HG03159 (cell line): Measurements from ENCODE around the gene NFIL3.

ENCODE experiments used
- ATAC-seq: cut with Tn5 transposase; IDR thresholded peaks from one replicate; pipeline ENCODE4 v1.9.1; 2021; ENCODE audit warnings: mild to moderate bottlenecking, moderate library complexity; ENCODE audit not compliant: unreplicated experiment

The NFIL3 gene

DNA sequence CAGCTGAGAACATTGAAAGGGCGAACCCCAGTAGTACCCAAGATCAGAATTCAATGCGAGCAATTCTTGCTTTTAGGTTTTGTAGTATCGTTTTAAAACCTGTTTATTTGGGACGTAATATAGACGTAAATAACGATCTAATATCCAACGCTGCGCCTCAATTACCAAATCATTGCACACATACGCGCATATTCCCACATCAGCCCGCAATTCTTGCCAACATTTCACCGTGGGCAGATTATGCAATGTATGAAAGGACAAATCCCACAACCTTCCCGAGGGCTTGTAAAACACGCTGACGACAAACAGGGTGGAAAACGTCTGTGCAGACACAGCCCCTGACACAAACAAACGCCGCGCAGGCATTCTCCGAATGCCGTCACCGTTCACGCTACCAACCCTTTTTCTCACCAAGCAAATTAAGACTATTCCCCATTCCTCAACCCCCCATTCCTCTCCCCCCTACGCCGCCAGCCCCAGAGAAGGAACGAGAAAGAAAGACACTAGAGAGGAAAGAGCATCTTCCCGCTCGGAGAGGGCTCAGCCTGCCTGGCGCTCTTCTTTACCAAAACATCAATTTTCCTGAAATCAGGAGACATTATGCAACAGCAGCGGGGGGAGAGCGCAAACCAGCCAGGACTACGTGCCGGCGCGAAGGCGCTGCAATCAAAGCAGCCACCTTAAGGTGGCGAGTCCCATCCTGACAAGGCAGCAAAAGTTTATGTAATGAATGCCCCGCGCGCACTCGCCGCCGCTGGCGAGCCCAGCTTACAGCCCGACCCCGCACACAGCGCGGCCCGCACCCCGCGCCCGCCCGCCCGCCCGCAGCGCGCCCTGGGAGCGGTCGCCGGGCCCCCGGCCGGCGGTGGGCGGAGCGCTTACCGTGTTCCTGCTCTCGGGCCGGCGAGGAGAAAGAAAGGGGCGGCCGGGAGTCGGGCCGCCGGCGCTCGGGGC, 597 bp downstream of the NFIL3 start:
- ATAC-seq: peak; percentile 43

DNA sequence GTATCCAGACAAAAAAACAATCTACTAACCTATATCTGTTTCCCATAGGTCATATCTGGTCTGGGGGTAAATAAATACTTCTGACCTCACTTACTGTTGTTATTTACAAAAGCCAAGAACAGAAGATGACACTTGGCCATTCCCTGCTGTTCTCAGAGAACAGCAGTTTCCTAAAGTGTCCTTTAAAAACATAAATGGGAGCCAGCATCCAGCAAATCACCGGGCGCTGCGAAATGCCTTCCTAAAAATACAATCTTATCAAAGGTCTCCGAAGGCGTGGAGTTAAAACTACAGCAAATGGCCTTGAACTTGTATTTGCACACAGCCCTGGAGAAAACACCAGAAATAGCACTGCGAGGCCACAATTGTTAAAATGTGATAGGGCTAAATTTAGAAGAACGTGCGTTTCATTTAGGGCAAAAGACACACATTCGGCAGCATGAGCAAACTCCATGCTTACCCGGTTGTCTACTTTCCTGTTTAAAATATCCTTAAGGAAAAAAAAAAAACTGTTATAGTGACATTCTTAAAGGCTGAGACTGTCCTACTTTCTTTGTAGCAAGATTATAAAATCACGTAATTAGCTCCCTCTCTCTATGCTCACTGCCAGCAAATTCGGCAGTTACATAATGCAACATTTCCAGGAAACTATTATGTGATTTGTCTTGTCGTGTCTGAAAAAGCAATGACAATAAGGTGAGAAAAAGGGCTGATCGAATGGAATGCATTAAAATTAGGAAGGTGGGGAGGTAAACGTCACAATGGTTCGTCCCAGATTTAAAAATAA, 1.5 kb downstream of the NFIL3 start:
- ATAC-seq: no peak

DNA sequence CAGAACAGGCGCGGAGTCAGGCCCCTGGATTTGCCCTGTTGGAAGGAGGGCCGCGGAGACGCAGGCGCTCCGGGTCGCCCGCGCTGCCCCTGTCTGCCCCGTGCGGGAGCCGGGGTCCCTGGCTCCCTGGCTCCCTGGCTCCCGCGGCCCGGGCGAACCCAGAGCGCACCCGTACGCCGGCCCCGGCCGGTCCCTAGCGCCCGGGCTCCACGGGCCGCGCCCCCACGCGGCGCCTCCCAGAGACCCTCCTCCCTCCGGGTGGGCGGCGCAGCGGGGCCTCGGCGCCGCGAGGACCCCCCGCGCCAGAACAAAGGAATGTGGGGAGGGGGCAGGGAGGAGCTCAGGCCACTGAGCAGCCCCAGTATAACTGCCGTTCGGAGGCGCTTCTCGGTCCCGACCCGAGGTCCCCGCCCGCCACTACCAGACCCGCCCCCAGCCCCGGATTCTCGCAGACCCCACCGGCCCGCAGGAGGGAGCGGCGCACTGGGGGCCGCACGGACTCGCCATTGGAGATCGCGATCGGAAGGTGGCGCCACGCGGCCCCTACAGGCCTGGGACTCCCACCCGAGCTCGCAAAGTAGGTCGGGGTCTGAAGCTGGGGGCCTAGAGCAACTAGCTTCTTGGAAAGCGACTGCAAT, 2.4 kb downstream of the NFIL3 start:
- no peak for ATAC-seq

DNA sequence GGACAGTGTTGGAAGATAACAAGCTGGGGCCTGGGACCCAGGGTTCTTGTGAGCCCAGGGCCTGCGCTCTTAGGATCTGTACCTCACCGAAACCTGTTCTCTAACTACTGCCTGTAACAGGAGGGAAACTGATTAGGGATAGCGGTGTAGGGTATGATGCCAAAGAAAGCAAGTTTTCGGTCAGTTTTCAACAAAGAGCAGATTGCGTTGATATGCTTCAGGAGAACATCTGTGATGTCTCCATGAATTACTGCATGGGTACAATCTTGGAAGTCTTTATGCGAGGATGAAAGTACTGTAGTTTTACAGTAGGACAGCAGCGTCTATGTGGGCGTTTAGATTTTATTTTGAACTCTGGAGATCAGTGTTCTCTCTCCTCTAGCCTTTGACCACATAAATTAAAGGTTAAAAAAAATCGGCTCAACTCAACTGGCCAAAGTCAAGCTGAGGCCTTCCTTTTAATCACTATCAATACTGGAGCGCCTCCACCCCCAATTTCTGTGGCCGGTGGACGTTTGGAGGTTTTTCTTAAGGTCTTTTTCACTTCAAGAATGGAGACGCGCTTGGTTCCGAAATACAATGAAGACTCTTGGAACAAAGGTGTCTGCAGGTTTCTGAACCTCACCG, 3.0 kb downstream of the NFIL3 start:
- no peak for ATAC-seq

DNA sequence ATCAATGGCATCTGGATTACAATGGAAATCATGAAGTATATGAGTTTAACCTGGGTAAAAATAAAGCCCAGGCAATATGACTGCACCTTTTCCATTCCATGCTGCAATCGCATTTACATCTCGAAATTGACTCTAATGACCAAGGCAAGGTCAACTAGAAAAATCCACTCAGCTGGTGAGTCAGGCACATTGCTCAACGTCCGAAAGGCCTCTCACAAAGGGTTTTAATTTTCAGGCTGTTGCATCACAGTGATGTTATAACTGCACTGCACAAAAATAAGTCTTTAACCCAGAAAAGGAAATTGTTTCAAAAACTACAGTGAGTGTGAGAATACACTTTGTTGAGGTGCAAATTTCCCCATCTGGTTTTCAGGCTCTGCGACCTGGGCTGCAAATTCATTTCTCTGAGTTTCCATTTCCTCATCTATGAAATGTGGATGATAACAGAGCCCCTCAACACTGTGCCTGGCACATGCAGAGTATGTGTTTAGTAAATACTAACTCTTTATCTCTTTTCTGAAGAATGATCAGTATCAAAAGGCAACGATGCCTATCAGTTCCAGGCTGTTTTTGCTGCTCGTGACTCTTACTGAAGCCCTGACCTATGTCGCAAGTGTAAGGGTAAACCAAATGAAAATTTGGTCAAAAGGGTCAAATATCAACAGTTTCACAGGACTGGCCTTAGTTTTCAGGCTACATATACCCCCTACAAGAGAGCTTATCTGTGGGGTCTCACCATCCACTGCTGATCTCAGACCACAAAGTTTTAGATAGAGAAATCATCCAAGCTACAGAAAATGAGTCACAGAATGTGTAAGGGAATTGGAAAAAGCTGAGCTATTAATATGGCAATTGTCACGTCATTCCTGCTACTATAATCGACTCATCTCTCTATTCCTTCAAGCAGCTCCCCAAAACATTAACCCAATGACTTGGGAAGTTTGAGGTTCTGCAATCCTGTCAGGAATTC, 4.1 kb downstream of the NFIL3 start:
- no peak for ATAC-seq

DNA sequence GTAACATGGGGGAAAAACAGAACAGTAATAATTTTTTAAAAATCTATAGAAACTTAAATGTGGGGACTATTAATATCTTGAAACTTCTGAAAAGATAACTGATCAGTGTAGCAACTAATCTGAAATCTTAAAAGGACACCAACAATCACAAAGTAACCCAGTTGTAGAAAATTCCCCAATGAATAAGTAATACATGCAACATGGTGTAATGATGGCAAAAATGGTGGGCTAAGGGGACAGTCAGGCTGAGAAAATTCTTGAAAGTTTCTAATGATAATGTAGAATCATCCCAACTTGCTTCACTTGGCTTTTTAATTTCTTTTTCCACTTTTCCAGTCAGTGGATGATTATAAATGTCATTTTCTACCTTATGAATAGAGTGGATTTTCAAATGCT, 5.4 kb downstream of the NFIL3 start:
- ATAC-seq: no peak

DNA sequence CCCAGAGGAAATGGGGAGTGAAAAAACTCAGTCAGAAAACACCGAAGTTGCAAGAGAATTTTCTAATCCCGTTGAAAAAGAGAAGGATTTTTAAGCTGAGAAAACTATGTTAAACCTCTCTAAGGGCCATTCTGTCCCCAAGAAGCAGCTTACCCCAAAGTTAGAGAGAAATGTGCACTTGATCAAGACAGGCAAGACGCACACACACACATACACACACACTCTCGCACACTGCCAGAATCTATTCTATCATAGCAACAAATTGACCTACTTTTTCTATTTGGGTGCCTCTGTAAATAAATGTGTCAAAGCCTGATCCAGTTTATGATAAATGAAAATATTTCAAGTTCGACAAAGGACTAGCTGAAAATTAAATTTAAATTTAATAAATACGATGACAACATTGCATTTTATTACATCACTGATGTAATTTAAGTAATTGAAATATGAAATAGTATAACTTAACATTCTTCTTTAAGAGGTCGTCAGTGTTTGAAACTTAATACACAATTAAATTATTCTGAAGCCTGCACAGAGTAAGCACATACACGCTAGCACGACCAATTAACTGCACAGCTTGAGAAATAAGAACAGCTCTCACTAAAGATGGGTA, 5.9 kb downstream of the NFIL3 start:
- ATAC-seq: no peak

DNA sequence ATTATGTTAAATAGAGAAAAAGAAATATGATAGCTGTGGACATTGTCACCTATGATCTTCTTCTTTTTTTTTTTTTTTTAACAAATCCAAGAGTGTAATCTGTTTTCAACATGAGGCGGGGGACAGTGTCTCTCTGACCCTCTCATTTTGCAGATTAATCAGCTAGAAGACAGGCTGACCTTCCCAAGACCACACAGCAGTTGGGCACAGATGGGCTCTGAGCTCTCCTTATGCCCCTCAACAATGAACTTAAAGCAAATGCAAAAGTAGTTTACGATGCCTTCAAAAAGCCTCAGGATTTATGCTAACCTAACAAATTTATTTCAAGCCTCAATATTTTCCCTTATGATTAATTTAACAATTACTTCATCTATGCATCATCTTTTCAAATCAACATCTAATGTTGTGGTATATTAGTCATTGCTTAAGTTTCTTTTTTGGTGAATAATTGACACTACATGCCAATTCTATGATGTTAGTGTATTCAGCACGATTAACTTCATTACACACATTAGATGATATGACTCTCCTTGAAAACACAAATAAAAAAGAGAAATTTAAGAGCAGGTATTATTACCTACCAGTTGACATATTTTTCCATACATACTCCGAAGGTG, 7.4 kb downstream of the NFIL3 start:
- no peak for ATAC-seq

DNA sequence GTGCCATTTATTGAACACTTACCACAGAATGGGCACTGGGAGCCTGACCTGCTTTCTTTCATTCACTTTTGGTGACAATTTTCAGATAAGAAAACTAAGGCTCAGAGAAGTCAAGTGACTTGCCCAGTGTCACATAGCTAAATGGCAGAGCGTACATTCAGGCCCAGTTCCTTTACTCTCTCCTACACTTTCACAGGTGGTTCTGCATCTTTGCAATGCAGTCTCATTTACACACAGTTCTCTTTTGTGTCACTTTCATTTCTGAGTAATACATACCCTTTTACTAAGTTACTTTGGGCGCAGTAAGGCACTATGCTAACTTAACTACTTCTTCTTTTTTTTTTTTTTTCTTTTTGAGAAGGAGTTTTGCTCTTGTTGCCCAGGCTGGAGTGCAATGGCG, 8.3 kb downstream of the NFIL3 start:
- peak; percentile 94 for ATAC-seq

DNA sequence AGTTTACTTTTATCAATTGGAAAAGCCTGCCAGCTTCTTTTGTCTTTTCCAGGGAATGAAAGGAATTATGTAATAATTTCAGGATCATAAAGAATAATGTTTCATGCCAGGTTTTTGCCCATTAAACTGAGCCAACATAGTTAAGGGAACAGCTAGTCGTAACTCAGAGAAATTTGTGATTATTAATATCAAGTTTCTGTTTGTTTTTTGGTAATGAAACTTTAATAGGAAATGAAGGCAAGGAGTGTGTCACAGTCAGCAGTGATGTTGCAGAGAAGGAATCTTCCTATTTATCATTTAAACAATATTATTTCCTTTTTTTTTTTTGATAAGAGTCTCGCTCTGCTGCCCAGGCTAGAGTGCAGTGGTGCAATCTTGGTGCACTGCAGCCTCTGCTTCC, 10.7 kb downstream of the NFIL3 start:
- no peak for ATAC-seq

DNA sequence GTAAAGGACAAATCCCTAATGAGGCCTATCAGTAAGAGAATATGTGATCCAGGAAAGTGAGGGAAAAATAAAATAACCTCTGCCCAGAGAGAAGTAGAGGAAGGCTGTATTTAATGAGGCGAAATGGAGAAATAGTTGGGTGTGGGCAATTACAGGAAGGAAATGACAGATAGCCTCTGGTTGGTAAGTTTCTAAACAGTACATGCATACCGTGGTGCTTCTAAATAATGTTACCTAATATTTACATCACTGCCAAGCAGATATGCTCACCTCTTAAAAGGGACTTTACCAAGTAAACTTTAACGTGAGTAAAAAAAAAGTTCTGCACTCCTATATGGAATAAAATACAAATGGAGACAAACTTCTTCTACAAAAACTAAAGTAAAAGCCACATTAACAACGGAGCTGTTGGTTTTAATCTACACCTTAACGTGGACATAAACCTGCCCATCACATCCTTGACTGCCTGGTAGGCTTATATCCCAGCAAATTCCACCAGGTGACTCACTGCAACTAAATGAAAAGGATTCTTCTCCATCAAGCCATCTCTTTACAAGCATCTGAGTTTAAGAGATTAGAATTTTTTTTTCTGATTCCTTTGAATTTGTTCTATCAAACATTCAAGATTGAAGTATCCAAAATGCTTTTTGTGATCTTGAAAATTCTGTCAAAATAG, 12.4 kb downstream of the NFIL3 start:
- ATAC-seq: no peak

DNA sequence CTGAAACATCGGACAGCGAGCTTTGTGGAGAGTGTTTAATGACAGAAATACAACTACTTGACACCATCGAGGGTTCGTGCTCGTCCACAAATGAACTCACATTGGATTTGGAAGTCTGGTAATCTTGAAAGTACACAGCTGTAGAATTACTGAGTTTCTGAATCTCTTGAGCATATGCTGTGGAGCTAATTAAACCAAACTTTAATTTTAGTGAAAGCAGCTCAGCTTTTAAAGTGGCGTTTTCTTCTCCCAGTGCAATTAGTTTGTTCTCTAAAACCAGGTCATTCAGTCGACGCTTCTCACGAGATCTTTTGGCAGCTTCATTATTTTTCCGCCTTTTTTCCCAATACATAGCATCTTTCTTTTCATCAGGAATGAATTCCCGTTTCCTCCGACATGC, 13.5 kb downstream of the NFIL3 start:
- ATAC-seq: no peak

DNA sequence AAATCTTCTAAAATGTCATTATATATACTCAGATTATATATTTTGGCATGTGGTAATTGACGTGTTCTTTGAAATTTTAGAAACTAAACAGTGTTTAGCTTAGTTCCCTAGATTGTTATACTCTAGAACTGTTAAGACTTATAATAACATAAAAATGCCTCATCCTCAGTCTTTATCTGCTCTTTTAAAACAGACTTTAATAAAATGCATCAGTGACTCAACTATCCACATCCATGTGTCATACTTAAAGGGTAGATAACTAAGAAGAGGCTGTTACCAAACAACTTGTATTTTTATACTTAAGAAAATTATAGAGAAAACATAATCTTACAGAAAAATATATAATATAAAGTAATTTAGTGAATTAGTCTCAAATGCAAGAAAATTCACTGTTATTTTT, 15.2 kb downstream of the NFIL3 start:
- no peak for ATAC-seq

DNA sequence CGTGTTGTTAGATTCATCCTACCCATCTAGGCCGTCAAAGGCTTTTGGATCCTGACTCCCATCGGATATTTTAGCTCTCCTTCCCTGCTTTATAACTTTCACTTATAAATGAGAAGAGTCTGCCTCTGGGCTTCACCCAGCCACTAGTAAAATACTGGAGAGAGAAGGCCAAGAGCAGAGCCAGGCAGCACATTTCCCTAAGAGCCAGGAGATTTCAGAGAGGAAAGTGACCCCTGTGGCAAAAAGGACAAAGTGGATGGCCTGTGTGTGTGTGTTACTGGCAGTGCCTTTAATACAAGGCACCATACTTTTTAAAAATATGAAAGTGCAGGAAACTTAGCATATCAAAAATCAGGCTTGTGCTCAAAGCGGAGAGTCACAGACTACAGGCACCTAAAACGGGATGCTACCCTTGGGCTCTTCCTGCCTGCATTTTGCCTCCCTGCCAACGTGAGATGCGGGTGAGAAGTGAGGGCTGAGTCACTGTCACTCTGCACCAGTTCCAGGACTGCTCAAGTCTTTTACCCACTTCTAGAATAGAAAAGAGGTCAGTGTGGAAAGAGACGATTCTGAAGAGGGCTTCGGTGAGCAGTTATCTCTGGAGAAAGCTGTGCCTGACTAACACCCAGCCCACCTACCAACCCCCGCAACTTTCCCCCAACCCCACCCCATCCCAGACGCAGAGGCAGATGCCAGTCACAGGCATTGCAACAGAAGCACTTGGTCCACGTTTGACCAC, 15.9 kb downstream of the NFIL3 start:
- ATAC-seq: no peak

DNA sequence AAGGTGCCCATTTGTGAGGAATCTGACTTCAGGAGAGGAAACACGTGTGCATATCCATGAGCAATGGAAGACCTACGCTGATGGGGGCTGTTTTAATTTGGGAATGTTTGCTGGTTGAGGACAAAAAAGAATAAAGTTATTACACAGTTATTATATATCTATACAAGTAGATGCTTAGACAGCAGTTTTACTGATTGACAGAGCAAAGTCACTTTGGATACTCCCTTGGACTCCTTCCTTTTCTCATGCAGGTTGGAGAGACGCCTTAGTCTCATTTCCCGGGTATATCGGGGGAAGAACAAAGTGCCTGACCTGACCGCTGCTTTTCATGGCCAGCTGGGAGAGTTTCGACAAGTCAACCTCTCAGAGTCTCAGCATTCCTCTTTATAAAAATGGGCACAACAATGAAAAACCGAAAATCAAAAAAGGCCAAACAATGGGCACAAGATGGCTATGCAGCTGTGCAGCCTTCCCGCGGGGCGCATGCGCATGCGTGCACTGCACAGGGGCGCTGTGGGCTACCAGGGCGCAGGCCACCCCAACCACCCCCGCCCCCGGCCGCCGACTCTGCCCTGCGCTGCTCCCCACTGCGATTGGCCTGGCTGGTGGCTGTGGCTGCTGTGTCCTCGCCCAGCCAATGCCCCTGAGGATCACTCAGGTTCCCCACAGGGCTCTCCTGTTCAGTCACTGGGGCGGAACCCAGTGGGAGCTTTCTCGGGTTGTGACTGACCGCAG, 18.1 kb downstream of the NFIL3 start:
- ATAC-seq: no peak

DNA sequence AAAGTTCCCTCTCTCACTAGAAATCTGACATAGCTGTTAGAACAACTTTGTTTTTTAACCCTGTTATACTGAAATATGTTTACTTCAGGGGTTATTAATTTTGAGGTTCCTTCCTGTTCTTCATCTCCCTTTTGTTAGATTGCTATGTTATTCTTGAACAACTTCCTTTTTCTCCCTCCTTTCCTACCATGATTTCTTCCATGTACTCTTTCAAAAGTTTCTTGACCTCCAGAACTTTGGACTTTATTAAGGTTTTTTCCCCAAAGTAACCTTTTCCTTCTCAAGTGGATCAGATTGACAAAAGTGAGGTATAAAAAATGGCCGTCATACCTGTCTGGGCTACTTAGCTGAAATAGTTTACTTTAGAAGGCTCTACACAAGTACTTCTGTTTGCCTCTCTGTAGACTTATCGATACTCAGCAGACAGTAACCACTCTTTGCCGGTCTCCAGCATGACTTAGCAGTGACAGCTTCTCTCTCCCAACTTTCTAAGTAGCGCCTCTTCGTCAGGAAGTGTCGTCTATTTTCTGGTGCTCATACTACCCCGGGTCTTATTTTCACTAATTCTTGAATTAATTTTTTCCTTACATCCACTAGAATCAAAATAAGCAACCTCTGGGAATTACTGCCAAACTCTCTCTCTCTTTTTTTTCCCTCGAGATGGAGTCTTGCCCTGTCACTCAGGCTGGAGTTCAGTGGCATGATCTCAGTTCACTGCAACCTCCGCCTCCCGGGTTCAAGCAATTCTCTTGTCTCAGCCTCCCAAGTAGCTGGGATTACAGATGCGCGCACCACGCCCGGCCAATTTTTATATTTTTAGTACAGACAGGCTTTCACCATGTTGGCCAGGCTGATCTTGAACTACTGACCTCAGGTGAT, 19.7 kb downstream of the NFIL3 start:
- no peak for ATAC-seq
